T-helper 2 cell (primary cell): ENCODE results near the gene PPP2CA.
A peak's percentile ranks its signal among the peaks of the same experiment; 100 is the strongest.
"Not testable (repeated sequence)": the region's sequence is repeated elsewhere in the genome, so short reads cannot be mapped to it uniquely, and the experiment has no call there.

ENCODE experiments used
- DNase-seq, 5 experiments: peaks; one replicate each; pipeline versions ENCODE4 v3.0.0 to v3.0.0-alpha.2; 2012 to 2022
- total RNA-seq, 2 donors: gene quantifications; one replicate each; lab custom pipeline; 2026; lab: John Stamatoyannopoulos, UW

PPP2CA gene
- 99.4 to 107 reads per million in 2 donors for total RNA-seq

GRCh38 chr5:134225780-134226440 is at the start of gene PPP2CA:
TSS of gene PPP2CA (minus strand) at chr5:134226073. CDS start at chr5:134225861, 212 bp downstream.
- DNase-seq = peak; percentile 98 to 99 (median 99)

DNA sequence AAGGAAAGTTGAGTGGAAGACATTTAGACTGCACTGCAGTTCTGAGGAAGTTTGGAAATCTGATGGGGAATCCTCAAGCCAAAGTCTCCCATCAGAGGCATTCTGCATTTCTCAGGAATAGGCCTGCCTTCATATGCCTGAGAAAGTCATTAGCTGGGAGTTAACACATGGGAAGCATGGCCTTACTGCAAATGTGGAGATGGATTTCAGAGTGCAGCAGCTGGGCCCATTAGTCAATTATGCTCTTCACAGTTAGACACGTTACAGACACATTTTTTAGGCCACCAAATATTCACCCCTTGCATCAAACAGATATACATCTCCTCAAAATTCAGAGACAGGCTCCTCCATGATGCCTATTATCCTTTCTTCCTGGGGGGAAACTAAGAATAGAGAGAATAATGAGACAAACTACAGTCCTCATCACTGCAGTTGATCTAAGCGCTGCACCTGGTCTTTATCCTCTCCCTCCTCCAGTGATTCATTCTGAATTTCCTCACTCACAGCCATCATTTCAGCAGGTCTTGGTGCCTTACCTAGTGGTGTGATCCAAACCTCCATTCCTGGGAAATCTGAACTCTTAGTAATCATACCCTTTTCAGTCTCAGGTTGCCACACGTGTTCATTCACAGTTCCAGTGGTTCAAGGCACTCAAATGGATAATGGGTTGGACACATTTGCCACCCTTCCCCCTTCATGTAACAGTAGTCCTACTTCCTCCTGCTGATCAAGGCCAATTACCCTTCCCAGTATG is 47.9 kb upstream of the PPP2CA start:
- DNase-seq = no peak

- DNase-seq = no peak
Observed at GRCh38 chr5:134271059-134271458, 45.2 kb upstream of the PPP2CA start.

GRCh38 chr5:134268919-134269318 is 43.0 kb upstream of the PPP2CA start:
- DNase-seq = no peak

DNA sequence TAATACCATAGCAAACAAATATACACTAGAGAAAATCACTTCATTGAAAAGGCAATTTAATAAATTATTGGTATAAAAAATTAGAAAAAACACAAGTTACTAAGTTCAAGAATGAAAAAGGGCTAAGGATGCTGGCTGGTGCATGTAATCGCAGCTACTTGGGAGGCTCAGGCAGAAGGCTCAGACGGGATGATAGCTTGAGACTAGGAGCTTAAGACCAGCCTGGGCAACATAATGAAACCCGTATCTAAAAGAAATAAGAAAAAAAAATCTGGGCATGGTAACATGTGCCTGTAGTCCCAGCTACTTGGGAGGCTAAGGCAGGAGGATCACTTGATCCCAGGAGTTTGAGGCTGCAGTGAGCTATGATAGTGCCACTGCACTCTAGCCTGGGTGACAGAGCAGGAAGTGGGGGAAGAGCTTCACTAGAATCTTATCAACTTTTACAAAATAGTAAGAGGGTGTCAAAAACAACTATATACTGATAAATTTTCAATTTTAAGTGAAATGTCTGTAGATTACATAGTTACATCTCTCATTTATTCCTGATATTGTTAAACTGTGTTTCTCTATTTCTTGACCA is 42.2 kb upstream of the PPP2CA start:
- DNase-seq = no peak

- no peak for DNase-seq
Observed at GRCh38 chr5:134267366-134268018, 41.6 kb upstream of the PPP2CA start.

- no peak for DNase-seq
Observed at GRCh38 chr5:134263801-134264200, 37.9 kb upstream of the PPP2CA start.

- DNase-seq = not testable (repeated sequence)
Observed at GRCh38 chr5:134262629-134263028, 36.8 kb upstream of the PPP2CA start.

DNA sequence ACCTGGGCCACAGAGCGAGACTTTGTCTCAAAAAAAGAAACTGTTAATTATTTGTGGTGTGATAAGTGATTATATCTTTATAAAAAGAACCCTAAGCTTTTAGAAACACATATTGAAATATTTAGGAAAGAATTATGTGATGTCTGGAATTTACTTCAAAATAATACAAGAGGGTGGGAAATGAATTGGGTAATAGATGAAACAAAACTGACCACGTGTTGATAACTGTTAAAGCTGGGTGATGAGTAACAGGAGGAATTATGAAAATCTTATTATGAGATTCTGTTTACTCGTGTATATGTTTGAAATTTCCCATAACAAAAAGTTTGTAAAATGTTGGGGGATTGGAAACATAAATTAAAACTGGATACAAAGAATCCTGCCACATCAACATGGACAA is 33.0 kb upstream of the PPP2CA start:
- no peak for DNase-seq

GRCh38 chr5:134257176-134257575 is 31.3 kb upstream of the PPP2CA start:
- no peak for DNase-seq

DNA sequence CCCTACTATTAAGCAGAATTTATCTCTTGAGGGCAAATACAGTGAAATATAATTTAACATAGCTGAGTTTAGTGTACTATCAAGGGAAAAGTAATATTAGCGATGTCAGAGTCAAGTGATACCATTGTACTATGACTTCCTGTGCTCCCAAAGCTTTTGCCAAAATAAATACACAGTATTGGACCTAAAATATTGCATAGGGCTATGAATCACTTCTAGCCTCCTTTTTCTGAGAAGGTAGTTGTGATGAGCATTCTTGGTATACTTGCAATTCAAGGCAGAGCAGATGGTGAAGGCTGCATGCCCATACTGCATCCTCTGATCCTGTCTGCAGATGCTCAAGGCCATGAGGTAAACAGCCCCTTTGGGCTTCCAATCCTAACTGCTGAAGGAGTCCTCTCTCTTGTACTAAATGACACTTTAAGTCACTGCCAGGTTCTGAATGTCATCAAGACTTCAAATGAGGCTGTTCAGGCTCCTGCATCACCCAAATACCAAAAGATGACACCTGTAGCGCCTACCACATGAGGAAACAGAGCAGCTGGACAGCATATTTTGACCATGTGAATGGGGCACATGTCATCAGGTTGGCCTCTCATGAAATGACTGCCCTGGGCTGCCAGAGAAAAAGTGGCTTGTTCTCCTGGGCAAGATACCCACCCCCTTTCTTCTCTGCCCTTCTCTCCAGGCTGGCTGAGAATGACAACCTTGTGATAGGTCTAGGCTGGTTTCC is 29.7 kb upstream of the PPP2CA start:
- no peak for DNase-seq

DNA sequence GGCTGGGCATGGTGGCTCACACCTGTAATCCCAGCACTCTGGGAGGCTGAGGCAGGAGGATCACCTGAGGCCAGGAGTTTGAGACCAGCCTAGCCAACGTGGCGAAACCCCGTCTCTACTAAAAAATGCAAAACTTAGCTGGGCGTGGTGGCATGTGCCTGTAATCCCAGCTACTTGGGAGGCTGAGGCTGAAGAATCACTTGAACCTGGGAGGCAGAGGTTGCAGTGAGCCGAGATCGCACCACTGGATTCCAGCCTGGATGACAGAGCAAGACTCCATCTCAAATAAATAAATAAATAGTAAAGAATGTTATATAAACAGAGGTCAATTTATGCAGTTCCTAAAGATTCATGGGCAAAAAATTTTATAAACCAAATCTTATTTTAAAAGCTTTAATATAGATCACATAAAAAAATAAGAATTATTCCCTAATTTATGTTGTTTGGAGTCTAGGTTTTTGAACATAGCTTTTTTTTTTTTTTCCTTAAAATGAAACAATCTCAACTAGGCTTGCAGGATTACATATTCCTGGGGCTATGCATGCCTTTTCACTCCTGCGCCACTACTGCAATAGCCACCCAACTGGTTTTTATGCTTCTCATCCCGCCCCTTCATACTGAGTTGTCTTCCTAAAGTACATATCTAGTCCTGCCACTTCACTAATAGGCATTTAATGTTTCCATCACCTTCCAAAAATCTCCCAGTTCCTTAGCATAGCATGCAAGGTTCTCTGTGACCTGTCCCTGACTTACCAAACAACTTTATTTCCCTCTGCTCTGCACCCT is 27.7 kb upstream of the PPP2CA start:
- DNase-seq = not testable (repeated sequence)

- no peak for DNase-seq
Observed at GRCh38 chr5:134252671-134253070, 26.8 kb upstream of the PPP2CA start.

DNA sequence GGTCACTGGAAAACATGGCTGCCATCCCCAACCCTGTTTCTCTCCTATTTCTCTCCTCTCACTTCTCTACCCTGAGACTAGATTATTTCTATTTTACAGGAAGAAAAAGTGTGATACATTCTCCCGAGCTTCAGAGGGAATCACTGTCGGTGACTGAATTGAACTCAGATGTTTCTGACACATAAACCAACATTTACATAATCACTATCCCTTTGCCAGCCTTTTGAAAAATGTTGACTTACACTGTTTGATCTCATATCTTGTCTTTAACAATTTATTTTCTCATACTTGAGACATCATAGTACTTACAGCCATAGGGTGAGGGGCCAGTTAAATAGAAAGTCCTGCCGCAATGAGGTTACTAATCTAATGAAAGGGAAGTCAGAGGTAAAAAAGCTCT is 25.1 kb upstream of the PPP2CA start:
- no peak for DNase-seq

GRCh38 chr5:134249469-134250379 is 23.9 kb upstream of the PPP2CA start:
- DNase-seq = no peak

- DNase-seq = no peak
Observed at GRCh38 chr5:134248256-134248655, 22.4 kb upstream of the PPP2CA start.

DNA sequence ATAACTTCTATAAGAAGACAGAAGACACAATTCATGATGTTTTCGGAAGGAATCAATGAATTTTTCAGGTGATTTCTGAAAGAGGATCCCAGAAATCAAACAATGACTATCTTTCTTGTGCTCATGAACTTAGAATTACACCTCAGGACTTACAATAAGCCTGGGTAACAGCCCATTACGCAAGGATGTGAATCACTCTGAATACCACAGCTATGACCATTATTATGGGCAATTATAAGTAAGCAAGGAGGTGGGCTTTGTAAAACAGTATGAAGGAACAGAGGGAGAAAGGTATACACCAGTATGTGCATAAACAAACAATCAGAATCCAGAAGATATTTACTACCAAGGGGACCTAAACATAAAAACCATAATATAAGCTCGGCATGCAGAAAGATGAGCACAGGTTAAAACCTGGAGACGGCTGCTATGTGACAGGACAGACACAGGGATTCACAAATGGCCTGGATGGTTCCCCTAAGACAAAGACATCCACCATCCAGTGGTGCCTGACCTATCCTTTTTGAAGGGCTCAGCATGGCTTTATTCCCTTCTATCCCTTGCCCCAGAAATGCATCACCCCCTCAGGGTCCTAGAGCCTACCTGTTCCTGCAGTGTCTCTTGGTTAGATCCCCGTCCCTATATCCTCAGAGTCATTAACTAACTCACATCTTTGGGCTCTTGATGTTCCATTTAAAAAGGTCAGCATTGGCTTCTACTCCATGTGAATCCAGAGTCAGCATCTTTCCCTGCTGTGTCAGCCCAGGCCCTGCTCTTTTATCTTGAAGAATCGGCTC is 21.8 kb upstream of the PPP2CA start:
- no peak for DNase-seq

DNA sequence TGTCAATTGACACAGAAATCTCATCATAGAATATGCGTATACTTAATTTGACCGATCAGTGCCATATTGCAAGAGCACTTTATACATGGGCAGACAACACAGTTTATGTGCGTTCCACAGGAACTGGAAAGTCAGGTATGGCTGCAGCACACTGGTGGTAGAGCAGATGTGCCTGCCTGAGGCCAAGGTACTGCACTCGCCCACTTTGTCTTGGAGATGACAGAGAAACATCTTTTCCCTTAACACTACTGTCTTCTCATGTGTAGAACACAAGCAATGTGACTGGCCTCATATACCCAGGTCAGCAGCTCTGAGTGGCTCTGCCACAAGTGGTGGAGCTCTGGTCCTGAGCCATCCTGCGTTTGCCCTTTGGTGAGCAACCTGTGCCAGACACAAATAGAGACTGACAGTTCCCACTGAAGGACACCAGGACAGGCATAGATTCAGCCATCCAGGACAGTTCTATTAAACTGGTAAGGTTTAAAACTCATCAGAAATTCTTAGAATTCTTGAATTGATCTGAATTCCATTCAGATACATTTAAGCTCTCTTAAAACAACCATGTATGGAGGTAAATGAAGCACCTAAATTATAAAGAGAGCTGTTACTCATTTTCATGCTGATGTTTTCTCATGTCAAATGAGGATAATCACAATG is 21.0 kb upstream of the PPP2CA start:
- DNase-seq = no peak

DNA sequence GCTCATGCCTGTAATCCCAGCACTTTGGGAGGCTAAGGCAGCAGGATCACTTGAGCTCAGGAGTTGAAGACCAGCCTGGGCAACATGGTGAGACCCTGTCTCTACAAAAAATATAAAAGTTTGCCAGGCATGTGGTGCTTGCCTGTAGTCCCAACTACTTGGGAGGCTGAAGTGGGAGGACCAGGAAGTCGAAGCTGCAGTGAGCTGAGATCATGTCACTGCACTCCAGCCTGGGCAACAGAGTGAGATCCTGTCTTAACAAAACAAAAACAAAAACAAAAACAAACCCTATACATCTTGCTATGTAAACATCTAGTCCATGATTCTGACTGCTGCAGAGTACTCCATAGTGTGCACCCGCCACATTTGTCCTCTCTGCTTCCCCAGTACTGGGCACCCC is 19.8 kb upstream of the PPP2CA start:
- DNase-seq = no peak
